ENCODE results near the gene SRI. TPM values are rescaled to one million over a fixed set of nuclear protein-coding genes. Genes with fewer than 3 reads are reported as not detected.
"Not testable (repeated sequence)": the region's sequence is repeated elsewhere in the genome, so short reads cannot be mapped to it uniquely, and the experiment has no call there.

Gene SRI, protein sequence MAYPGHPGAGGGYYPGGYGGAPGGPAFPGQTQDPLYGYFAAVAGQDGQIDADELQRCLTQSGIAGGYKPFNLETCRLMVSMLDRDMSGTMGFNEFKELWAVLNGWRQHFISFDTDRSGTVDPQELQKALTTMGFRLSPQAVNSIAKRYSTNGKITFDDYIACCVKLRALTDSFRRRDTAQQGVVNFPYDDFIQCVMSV
- polyA plus RNA-seq (ENCODE audit: insufficient read length), result 79.2 TPM

DNA sequence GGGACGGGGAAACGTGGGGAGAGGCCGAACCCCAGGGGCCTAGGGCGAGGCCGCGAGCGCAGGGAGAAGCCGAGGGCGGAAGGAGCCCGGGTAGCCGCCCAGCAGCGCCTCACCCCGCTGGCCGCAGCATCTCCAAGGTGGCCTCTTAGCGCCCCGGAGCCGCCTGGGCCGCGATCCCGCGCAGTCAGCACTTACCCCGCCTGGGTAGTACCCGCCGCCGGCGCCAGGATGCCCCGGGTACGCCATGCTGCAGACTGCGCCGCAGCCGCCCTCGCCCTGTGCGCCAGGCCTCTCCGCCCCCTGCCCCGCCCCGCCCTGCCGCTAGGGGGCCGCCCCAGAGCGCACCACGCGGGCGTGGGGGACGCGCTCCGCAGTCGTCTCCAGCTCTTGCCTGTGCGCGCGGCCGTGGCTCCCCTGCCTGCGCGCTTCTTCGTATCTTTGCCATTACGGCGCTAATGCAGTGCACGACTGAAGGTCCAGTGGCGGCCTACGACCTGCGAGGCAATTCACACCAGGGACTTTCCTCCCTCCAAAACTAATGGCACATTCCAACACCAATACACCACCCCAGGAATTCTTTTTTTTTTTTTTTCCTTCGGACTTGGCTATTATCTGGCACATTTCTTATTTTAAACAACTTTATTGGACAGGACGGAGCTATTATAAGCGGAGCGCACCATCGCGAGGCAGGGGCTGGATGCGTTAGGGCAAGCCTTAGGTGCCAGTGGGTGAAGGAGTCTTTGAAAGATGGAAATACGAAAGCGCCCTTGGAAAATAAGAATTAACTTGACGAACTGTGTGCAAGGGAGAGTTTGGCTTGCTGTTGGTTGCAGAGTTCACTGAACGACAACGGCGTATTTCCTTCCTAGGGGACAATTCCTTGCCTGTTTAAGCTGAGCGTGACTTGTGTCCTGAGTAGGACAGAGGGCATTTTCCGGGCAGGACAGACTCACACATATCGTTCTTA, at the start of gene SRI:
TSS of gene SRI (minus strand) at position 258 of the 967 bp plus-strand sequence. CDS start at position 246, 12 bp downstream.
- peak; percentile 32 for DNase-seq (ENCODE audit: low read depth)

DNA sequence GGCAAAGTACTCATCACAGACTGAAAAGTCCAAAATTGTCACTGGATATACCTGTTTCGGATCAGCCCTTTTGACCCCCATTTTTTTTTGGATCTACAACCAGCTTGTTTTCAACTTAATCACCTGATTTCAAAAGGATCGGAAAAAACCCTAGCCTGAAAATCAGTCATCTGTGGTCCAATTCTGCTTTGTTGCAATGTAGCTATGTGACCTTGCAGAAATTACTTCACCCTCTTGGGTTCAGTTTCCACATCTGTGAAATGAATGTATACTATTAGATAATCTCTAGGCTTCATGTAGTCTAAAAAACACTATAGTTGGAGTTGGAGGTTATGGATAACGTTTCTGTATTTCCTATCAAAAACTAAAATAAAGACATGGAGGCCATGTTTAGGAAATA, 49.7 kb upstream of the SRI start:
- DNase-seq (ENCODE audit: low read depth), result no peak

DNA sequence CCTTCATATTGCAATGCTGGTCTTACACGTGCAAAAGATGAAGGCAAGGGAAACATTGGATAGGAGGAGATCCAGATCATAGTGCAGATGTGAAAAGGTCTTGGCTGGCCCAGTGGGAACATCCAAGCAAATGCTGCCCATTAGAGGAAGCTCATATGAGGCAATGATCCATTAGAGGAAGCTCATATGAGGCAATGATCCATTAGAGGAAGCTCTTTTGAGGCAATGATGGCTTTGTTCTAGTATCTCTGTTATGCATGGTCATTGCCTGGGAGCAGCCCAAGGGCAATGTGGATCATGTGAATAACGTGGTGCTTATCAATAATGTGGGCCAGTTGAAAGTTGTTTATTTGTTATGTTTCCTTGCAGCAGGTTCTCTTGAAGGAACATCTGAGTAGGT, 49.0 kb upstream of the SRI start:
- no peak for DNase-seq (ENCODE audit: low read depth)

DNA sequence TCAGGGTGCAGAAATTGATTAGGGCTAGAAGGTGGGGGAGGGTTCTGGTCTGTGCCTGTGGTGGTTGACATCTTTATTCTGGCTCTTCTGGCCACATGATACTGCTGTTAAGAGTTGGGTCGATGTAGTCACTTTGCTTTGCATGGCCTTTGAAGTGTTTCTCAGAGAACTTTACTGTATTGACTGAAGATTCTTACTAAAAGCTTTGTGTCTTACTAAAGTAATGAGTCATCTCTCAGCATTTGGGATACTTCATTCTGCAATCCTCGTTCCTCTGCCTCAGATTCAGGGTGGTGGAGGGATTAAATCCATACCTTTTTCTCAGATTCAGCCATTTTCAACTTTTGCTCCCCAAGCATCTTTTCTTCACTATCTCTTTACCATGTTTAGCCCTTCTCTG, 48.2 kb upstream of the SRI start:
- no peak for DNase-seq (ENCODE audit: low read depth)

DNA sequence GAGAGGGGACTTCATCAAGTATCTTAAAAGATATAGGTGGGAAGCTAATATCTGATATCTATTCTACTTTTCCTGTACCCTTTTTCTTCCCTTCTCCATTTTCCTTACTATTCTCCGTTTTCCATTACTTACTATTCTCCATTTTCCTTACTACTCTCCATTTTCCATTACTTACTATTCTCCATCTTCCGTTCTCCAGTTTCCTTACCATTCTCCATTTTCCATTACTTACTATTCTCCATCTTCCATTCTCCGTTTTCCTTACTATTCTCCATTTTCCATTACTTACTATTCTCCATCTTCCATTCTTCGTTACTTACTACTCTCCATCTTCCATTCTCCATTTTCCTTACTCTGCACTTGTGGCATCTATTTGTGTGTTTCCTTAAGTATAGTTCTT, 47.6 kb upstream of the SRI start:
- no peak for DNase-seq (ENCODE audit: low read depth)

DNA sequence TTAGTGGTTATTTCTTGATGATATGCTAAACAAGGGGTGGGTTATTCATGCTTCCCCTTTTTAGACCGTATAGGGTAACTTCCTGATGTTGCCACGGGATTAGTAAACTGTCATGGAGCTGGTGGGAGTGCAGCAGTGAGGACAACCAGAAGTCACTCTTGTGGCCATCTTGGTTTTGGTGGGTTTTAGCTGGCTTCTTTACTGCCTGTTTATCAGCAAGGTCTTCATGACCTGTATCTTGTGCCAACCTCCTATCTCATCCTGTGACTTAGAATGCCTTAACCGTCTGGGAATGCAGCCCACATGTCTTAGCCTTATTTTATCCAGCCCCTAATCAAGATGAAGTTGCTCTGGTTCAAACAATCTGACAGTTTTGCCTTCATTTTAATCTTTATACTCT, 45.1 kb upstream of the SRI start:
- not testable (repeated sequence) for DNase-seq (ENCODE audit: low read depth)

DNA sequence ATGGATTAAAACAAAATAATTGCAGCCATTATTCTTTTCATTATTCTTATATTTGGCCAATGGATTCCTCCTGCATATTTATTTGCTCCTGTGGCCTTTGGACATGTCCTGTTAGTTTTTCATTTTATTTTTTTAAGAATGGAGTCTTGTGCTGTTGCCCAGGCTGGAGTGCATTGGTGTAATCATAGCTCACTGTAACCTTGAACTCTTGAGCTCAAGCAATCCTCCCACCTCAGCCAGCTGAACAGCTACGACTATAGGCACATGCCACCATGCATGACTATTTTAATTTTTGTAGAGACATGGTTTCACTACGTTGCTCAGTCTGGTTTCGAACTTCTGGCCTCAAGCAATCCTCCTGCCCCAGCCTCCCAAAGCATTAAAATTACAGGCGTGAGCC, 42.7 kb upstream of the SRI start:
- no peak for DNase-seq (ENCODE audit: low read depth)

DNA sequence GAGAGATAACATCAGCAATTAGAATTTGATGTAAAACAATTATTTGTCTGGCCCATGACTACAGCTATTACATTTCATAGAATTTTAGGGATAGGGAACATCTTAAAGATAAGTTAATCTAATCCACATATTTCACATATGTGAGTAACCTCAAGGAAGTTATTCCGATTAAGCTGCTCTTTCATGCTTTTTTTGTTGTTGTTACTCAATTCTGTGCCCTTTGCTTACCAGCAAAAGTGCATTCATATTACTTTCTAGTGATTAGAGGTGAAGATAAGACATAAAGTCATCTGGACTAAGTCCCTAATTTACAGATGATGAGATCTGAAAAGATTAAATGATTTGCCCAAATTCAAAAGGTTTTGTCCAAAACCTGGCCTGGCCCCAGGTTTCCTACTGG, 40.9 kb upstream of the SRI start:
- DNase-seq (ENCODE audit: low read depth), result no peak

DNA sequence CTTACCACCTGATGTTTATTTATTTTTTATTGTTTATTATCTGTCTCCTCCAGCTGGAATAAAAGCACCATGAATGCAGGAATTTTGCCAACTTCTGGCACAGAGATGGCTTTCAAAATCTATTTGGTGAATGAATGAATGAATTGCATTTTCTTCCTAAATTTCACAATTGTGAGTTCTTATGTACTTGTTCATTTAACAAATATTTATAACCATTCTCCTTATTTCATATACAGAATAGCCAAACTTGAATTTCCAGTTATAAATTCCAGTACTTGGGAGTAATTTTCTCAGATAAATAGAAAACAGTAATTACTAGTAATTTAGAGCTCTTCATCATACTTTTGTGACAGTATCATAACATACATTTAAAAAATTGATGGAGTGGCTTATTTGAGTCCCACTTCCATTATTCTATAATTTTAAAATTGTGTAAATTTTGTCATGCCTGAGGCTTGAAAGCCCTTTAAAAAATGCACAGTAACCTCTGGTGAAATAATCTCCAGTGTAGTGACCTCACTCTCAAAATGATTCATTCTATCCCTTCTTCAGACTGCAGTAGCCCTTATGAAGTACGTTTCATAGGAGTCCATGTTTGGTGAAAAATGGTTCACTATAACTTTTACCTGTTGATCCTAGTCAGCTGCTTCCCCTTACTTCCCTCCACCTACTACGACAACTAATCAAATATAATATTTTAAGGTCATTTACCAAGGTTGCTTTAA, 40.0 kb upstream of the SRI start:
- no peak for DNase-seq (ENCODE audit: low read depth)

DNA sequence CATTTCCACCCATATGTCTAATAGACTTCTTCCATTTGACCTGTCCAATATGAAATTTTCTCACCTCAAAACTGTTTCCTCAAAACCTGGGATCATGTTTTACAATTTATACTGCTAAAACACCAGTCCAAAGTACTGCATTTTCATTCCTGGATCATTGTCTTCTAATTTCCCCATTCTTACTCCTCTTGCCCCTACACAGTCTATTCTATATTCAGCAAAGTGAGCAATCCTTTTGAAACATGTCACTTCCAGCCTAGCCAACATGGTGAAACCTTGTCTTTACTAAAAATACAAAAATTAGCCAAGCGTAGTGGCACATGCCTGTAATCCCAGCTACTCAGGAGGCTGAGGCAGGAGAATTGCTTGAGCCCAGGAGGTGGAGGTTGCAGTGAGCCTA, 38.5 kb upstream of the SRI start:
- not testable (repeated sequence) for DNase-seq (ENCODE audit: low read depth)

DNA sequence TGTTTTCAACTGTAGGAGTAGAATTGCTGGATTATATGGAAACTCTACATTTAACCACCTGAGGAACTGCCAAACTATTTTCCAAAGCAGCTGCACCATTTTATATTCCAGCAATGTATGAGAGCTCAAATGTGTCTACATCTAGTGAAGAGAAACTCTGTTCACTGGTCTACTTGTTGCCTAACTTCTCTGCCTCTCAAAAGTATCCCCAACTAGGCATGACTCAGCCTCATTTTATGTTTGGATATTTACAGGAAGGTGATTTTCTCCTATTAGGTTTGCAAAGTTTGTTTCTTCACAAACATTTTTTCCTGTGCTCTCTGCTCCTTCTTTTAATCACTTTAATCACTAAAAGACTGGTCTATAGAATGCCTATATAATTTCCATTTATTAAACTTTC, 37.1 kb upstream of the SRI start:
- DNase-seq (ENCODE audit: low read depth), result no peak

DNA sequence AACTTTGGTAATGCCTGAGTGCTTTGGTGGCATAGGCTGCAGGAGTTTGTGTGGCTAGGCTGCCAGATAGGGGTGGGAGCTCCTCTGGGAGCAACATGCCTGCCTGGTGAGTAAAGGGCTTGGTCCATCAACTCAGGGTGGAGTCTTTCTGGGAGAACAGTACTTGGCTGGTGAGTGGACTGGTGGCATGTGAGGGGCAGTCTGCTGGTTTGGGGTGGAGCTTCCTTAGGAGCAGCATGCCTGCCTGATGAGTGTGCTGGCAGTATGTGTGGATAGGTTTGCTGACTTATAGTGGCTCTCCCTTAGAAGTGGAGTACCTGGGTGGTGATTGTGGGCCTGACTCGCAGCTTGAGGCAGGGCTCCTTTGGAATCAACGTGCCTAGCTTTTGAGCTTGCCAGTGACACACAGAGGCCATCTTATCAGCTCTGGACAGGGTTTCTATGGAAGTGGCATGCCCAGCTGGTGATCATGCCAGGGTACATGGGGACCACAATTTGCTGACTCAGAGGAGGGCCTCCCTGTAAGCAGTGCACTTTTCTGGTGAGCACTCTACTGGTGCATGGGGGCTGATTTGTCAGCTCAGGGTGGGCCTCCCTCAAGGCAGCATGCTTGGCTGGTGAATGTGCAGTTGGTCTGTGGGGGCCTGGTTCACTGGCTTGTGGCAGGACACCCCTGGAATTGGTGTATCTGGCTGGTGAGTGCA, 35.0 kb upstream of the SRI start:
- DNase-seq (ENCODE audit: low read depth), result no peak

DNA sequence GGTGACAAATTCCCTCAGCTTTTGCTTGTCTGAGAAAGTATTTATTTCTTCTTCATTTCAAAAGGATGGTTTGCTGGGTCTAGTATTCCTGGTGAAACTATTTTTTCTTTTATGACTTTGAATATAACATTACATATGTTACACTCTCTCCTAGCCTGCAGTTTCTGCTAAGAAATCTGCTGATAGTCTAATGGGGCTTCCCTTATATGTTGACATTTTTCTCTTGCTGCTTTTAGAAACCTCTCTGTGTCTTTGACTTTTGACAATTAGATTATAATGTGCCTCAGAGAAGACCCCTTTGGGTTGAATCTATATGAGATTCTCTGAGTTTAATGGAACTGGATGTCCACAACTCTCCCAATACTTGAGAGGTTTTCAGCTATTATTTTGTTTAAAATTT, 33.8 kb upstream of the SRI start:
- no peak for DNase-seq (ENCODE audit: low read depth)

DNA sequence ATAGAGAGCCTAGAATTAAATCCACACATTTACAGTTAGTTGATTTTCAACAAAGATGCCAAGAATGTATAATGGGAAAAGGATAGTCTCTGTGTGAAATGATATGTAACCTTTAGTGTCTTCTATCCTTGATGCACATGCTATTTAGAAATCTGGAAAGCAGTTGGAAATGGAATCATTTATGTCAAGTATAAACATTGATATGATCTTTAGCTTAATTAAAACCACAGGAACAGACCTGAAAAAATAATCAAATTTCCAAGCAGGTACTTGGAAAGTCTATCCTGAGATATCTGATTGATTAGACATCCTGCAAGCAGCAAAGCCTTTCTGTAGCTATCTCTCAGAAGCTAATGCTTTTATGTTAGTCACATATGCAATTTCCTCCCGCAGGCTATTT, 24.4 kb upstream of the SRI start:
- no peak for DNase-seq (ENCODE audit: low read depth)

DNA sequence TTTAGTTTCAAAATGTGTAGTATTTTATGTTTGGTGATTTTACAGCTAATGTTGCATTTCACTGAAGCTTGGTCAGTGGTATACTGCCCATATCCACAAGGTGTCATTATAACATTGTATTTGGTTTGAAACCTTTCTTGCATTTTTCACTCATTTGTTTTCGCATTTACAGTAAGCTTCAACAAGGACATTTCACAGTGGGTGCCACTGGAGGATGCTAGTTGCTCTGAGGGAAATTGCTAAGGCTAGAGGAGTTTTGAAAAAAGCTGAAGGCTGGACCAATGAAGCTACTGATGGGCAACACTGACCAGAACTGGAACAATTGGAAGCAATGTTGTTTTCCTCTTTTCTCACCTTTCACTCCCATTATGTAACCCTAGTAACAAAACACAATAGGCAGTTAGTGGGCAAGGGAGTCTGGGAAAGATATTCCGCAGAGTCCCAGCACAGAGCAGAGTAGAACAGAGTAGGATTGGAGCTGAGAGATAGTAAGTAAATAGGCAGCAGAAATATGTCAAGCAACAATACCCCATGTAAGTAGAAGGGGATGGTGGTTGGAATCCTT, 23.6 kb upstream of the SRI start:
- peak; percentile 40 for DNase-seq (ENCODE audit: low read depth)

DNA sequence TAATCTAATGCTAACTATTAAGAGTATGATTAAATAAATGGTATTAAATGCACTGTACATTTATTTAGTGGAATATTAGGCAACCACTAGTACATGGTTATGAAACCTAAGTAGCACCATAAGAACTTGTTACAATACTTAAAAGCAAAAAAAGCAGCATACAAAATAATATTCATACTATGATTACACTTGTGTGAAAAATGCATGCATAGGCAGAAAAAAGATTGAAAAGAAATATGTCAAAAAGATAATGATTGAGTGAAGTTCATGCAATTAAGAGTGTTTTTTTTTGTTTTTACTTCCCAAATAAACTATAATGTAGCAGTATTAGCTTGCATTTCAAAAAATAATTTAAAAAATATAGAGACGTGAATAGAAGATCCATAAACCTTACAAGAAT, 20.0 kb upstream of the SRI start:
- no peak for DNase-seq (ENCODE audit: low read depth)

DNA sequence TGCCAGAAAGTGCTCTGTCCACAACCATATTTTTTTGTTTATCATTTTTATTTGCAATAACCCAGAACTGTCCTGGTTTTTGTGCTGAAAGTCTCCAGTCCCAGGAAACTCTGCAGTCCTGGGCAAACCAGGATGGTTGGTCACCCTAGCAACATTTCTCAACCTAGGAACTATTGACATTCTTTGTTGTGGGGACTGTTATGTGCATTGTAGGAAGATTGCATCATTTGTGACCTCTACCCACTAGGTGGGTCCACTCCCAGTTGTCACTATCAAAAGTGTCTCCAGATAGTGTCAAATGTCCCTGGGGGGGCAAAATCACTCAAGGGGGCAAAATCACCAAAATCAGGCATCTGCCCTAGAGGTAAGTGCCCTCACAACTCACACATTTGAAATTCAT, 14.0 kb upstream of the SRI start:
- no peak for DNase-seq (ENCODE audit: low read depth)

DNA sequence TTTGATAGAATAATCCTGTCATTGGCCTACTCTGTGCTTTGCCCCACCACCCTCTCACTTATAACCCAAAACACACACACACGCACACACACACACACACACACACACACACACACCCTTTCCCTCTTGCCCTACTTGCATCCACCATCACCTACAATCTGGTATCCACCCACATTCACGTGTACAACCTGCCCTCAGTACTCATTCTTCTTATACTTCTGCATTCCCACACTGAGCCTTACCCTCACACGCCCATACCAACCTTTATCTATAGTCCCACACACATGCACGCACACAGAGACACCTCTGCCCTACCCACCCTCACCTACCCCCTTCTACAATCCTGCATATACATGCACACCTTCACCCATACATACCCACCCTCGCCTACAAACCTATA, 10.8 kb upstream of the SRI start:
- DNase-seq (ENCODE audit: low read depth), result no peak

DNA sequence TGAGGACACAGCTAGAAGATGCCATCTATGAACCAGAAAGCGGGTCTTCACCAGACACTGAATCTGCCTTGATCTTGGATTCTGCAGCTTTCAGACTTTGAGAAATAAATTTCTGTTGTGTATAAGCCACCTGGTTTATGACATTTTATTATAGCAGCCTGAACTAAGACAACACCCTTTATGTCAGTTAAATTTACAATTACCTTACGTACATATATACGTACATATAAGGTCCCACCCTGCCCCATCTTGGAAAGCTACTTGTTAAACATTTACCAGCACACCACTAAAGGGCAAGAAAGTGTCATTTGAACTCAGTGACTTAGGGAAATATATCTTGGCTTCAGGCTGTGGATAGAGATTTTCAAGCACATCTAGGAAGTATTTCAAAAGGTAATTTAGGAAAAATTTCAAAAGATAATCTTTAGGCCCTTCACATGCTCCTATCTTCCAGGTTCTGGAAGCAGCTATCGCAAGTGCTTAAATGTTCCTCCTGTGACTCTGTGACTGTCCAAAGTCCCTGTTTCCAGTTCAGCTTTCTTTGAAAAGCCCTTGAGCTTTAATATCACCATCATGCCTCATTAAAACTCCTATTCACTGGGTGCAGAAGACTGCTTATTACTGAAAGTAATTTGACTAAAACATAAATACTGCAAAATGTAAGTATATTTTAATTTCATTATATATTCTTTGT, 9.6 kb upstream of the SRI start:
- DNase-seq (ENCODE audit: low read depth), result no peak

DNA sequence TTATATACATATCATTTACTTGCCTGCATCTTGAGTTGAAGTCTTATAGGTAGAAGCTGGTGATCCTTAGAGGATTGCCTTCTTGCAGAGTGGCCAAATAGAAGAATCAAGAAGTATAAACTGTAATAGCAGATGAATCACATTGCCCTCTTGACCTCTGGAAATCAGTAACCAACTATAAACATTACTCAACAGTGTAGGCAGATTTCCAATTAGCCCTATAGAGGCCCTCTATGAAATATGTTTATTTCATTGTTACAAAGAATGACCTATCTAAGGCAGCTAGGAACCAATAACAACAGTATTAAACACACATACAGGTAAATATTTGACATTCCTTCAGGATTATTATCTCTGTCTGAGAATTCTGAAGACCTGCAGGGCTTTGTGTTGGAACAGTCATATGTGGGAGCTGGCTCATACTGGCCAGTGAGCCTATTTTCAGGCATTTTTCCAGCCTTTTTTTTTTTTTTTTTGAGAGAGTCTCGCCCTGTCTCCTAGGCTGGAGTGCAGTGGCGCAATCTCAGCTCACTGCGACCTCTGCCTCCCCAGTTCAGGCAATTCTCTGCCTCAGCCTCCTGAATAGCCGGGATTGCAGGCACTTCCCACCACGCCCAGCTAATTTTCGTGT, 7.2 kb upstream of the SRI start:
- no peak for DNase-seq (ENCODE audit: low read depth)

DNA sequence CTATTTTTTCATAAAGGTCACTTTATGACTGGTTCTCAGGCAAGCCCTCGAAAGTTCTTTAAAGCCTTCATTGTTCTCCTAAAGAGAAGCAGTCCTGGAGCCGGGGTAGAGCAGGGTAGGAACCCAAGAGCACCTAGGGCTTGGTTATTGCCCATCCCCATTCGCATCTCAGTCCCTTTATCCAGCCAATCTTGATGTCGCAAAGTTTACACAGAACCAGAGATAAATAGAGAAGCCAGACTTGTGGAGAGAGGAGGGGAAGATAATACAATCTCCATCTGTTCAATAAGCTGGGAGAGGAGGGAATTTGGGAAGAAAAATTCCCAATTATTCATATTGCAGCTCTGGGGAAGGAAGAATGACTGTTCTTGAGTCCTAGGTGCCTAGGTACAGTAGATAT, 6.4 kb upstream of the SRI start:
- no peak for DNase-seq (ENCODE audit: low read depth)
